H1 (cell line): ENCODE results near the gene SRSF2. TPM values are rescaled to one million over a fixed set of nuclear protein-coding genes. Genes with fewer than 3 reads are reported as not detected.

Experiments
- CHD1 ChIP-seq: IDR thresholded peaks from 2 replicates; pipeline ENCODE4 v1.6.1; 2012; ENCODE audit warnings: low read depth, low read length, improper control_type of control experiment
- RBBP5 ChIP-seq: IDR thresholded peaks from 2 replicates; pipeline ENCODE4 v1.7.1; 2012; ENCODE audit warnings: low read depth, mild to moderate bottlenecking, inconsistent platforms, low read length, moderate library complexity, borderline replicate concordance
- polyA plus RNA-seq, 7 experiments: library from polyadenylated mRNA; depleted of rRNA in 3 of 7; stranded (reverse) in 5 of 7; unstranded in 2 of 7; fragments of >200 nt in 5 of 7; fragments of 200-250 nt in 2 of 7; gene quantifications; 1 replicate in 5 of 7; 2 replicates in 1 of 7; 4 replicates in 1 of 7; pipeline versions ENCODE4 v1.2.1 to v1.2.3, GENCODE V29; 2011 to 2013; ENCODE audit warnings: missing spikeins in 2 of 7, mixed read lengths in 2 of 7
- total RNA-seq: library from RNA; stranded (reverse); fragmentation: NEBNext Ultra II Directional; extraction: Animal tissue kit (Norgen Biotek cat#: 25700); gene quantifications from 2 replicates; pipeline ENCODE4 v1.2.1, GENCODE V29; 2021
- TF ChIP-seq, protein P1 (sequence below): fragments of 300-600 bp; sonication (generic); IDR thresholded peaks from 2 replicates; pipeline ENCODE4 v1.7.1; 2012; ENCODE audit warnings: low read length, moderate library complexity, mild to moderate bottlenecking, inconsistent platforms; ENCODE audit not compliant: insufficient replicate concordance

Gene SRSF2
- total and polyA plus RNA-seq, 2 of the 8 experiments (the other 6 are each of a cell fraction or from before 2014, with no cell fraction given) = 397 to 401 TPM

DNA sequence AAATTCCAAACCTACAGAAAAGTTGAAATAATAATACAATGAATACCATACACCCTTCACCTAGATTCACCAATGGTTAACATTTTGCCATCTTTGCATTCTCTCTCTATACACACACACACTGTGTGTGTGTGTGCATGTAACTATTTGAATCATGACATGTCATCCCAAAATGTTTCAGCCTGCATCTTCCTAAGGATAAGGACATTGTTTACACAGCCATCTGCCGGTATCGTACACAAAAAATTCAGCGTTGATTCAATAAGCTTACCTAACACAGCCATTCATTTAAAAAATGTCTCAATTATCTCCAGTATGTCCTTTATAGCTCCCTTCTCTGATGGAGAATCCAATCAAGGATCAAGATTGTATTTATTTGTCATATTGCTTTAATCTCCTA, 30.3 kb downstream of the SRSF2 start (continued):
- TF ChIP-seq, protein P1, sequence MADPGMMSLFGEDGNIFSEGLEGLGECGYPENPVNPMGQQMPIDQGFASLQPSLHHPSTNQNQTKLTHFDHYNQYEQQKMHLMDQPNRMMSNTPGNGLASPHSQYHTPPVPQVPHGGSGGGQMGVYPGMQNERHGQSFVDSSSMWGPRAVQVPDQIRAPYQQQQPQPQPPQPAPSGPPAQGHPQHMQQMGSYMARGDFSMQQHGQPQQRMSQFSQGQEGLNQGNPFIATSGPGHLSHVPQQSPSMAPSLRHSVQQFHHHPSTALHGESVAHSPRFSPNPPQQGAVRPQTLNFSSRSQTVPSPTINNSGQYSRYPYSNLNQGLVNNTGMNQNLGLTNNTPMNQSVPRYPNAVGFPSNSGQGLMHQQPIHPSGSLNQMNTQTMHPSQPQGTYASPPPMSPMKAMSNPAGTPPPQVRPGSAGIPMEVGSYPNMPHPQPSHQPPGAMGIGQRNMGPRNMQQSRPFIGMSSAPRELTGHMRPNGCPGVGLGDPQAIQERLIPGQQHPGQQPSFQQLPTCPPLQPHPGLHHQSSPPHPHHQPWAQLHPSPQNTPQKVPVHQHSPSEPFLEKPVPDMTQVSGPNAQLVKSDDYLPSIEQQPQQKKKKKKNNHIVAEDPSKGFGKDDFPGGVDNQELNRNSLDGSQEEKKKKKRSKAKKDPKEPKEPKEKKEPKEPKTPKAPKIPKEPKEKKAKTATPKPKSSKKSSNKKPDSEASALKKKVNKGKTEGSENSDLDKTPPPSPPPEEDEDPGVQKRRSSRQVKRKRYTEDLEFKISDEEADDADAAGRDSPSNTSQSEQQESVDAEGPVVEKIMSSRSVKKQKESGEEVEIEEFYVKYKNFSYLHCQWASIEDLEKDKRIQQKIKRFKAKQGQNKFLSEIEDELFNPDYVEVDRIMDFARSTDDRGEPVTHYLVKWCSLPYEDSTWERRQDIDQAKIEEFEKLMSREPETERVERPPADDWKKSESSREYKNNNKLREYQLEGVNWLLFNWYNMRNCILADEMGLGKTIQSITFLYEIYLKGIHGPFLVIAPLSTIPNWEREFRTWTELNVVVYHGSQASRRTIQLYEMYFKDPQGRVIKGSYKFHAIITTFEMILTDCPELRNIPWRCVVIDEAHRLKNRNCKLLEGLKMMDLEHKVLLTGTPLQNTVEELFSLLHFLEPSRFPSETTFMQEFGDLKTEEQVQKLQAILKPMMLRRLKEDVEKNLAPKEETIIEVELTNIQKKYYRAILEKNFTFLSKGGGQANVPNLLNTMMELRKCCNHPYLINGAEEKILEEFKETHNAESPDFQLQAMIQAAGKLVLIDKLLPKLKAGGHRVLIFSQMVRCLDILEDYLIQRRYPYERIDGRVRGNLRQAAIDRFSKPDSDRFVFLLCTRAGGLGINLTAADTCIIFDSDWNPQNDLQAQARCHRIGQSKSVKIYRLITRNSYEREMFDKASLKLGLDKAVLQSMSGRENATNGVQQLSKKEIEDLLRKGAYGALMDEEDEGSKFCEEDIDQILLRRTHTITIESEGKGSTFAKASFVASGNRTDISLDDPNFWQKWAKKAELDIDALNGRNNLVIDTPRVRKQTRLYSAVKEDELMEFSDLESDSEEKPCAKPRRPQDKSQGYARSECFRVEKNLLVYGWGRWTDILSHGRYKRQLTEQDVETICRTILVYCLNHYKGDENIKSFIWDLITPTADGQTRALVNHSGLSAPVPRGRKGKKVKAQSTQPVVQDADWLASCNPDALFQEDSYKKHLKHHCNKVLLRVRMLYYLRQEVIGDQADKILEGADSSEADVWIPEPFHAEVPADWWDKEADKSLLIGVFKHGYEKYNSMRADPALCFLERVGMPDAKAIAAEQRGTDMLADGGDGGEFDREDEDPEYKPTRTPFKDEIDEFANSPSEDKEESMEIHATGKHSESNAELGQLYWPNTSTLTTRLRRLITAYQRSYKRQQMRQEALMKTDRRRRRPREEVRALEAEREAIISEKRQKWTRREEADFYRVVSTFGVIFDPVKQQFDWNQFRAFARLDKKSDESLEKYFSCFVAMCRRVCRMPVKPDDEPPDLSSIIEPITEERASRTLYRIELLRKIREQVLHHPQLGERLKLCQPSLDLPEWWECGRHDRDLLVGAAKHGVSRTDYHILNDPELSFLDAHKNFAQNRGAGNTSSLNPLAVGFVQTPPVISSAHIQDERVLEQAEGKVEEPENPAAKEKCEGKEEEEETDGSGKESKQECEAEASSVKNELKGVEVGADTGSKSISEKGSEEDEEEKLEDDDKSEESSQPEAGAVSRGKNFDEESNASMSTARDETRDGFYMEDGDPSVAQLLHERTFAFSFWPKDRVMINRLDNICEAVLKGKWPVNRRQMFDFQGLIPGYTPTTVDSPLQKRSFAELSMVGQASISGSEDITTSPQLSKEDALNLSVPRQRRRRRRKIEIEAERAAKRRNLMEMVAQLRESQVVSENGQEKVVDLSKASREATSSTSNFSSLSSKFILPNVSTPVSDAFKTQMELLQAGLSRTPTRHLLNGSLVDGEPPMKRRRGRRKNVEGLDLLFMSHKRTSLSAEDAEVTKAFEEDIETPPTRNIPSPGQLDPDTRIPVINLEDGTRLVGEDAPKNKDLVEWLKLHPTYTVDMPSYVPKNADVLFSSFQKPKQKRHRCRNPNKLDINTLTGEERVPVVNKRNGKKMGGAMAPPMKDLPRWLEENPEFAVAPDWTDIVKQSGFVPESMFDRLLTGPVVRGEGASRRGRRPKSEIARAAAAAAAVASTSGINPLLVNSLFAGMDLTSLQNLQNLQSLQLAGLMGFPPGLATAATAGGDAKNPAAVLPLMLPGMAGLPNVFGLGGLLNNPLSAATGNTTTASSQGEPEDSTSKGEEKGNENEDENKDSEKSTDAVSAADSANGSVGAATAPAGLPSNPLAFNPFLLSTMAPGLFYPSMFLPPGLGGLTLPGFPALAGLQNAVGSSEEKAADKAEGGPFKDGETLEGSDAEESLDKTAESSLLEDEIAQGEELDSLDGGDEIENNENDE = no peak
- no peak for TF ChIP-seq RBBP5
- no peak for TF ChIP-seq CHD1
